K562 (cell line): ENCODE results near the gene PKLR. TPM values are rescaled to one million over a fixed set of nuclear protein-coding genes. Genes with fewer than 3 reads are reported as not detected.

ENCODE experiments used
- ASH1L ChIP-seq: fragments of 450-650 bp; IDR thresholded peaks from 2 replicates; pipeline ENCODE4 v1.6.1; 2018; ENCODE audit warnings: borderline replicate concordance, mild to moderate bottlenecking, low read depth; ENCODE audit not compliant: partially characterized antibody
- CREM ChIP-seq: IDR thresholded peaks from 2 replicates; pipeline ENCODE4 v1.6.1; 2014; ENCODE audit warnings: antibody characterized with exemption, low read depth
- EZH2 ChIP-seq: IDR thresholded peaks from 2 replicates; pipeline ENCODE4 v1.6.1; 2012; ENCODE audit warnings: low read depth, mild to moderate bottlenecking, inconsistent platforms, low read length, borderline replicate concordance
- FOXM1 ChIP-seq, 2 experiments: fragments of 450-650 bp in 1 of 2; sonication (generic) in 1 of 2; formaldehyde crosslinking in 1 of 2; IDR thresholded peaks; 2 replicates each; pipeline versions ENCODE4 v1.6.1 to v1.9.0; 2017 to 2022; ENCODE audit warnings: low read depth in 2 of 2, mild to moderate bottlenecking in 2 of 2, missing genetic modification reagents in 1 of 2, moderate library complexity in 1 of 2
- GTF2B ChIP-seq: IDR thresholded peaks from 2 replicates; pipeline ENCODE4 v1.6.1; 2011; ENCODE audit not compliant: insufficient read length; ENCODE audit errors: extremely low read depth
- HIVEP1 ChIP-seq: fragments of 250-450 bp; sonication (Bioruptor Pico); IDR thresholded peaks from 2 replicates; pipeline ENCODE4 v1.4.0; 2020; ENCODE audit warnings: mild to moderate bottlenecking
- HMG20B ChIP-seq: fragments of 250-450 bp; sonication (Bioruptor Pico); IDR thresholded peaks from 2 replicates; pipeline ENCODE4 v1.5.0; 2021; ENCODE audit warnings: mild to moderate bottlenecking
- HNRNPH1 ChIP-seq: fragments of 200-400 bp; formaldehyde crosslinking; optimal IDR thresholded peaks from 2 replicates; pipeline ENCODE3; 2017; ENCODE audit warnings: low read depth, mild to moderate bottlenecking, low read length, moderate library complexity
- HSF4 ChIP-seq: fragments of 250-450 bp; sonication (Bioruptor Pico); IDR thresholded peaks from 2 replicates; pipeline ENCODE4 v2.1.2; 2022; ENCODE audit warnings: mild to moderate bottlenecking, moderate library complexity, borderline replicate concordance
- MTA1 ChIP-seq: fragments of 450-650 bp; IDR thresholded peaks from 2 replicates; pipeline ENCODE4 v1.6.1; 2017; ENCODE audit warnings: borderline replicate concordance
- PHB ChIP-seq: fragments of 250-450 bp; sonication (Bioruptor Pico); IDR thresholded peaks from 2 replicates; pipeline ENCODE4 v1.5.0; 2021
- POLR3G ChIP-seq: IDR thresholded peaks from 2 replicates; pipeline ENCODE4 v1.6.1; 2011; ENCODE audit not compliant: insufficient read length, insufficient replicate concordance; ENCODE audit errors: extremely low read depth
- PREB ChIP-seq: sonication (generic); formaldehyde crosslinking; IDR thresholded peaks from 2 replicates; pipeline ENCODE4 v1.8.1; 2023; ENCODE audit warnings: mild to moderate bottlenecking, missing genetic modification reagents
- PURB ChIP-seq: sonication (generic); formaldehyde crosslinking; IDR thresholded peaks from 2 replicates; pipeline ENCODE4 v1.9.0; 2021; ENCODE audit warnings: low read depth, mild to moderate bottlenecking, missing genetic modification reagents
- TAF7 ChIP-seq: fragments of 450-650 bp; IDR thresholded peaks from 2 replicates; pipeline ENCODE4 v1.6.1; 2016; ENCODE audit warnings: missing genetic modification characterization, missing compliant biosample characterization
- USF2 ChIP-seq: sonication (generic); formaldehyde crosslinking; IDR thresholded peaks from 2 replicates; pipeline ENCODE4 v1.5.0; 2020; ENCODE audit warnings: missing genetic modification reagents
- ZFP91 ChIP-seq: sonication (generic); formaldehyde crosslinking; IDR thresholded peaks from 2 replicates; pipeline ENCODE4 v1.8.0; 2022; ENCODE audit warnings: mild to moderate bottlenecking, missing genetic modification reagents
- ZNF184 ChIP-seq: sonication (generic); formaldehyde crosslinking; IDR thresholded peaks from 2 replicates; pipeline ENCODE4 v1.5.0; 2020; ENCODE audit warnings: missing genetic modification reagents
- ZNF263 ChIP-seq: sonication (generic); formaldehyde crosslinking; IDR thresholded peaks from 2 replicates; pipeline ENCODE4 v1.8.0; 2022; ENCODE audit warnings: mild to moderate bottlenecking, missing genetic modification reagents, borderline replicate concordance
- ZNF280A ChIP-seq: fragments of 450-650 bp; IDR thresholded peaks from 2 replicates; pipeline ENCODE4 v1.6.1; 2018; ENCODE audit warnings: mild to moderate bottlenecking, low read depth; ENCODE audit not compliant: partially characterized antibody
- ZNF77 ChIP-seq: fragments of 250-450 bp; sonication (Bioruptor Pico); IDR thresholded peaks from 2 replicates; pipeline ENCODE4 v1.5.0; 2020
- ZNF785 ChIP-seq: fragments of 250-450 bp; sonication (Bioruptor Pico); IDR thresholded peaks from 2 replicates; pipeline ENCODE4 v1.4.0; 2020; ENCODE audit warnings: mild to moderate bottlenecking
- ZSCAN32 ChIP-seq: fragments of 450-650 bp; formaldehyde crosslinking; IDR thresholded peaks from 2 replicates; pipeline ENCODE4 v1.4.0; 2020; ENCODE audit warnings: mild to moderate bottlenecking, moderate library complexity
- polyA plus RNA-seq, 8 experiments: library from polyadenylated mRNA; depleted of rRNA in 4 of 8; stranded (reverse) in 5 of 8; unstranded in 3 of 8; fragments of >200 nt; fragmentation: Nextera tagmentation in 2 of 8; fragmentation: Illumina TruSeq in 1 of 8; extraction: Ambion mirVana in 2 of 8; extraction: Trizol in 1 of 8; gene quantifications; 2 replicates each; pipeline versions ENCODE4 v1.2.1 to v1.2.3, GENCODE V29; 2011 to 2014; ENCODE audit warnings: inconsistent platforms in 1 of 8, missing spikeins in 1 of 8
- total RNA-seq, 7 experiments: library from RNA; depleted of rRNA in 6 of 7; stranded (reverse); fragments of >200 nt in 6 of 7; fragmentation: Illumina TruSeq in 2 of 7; extraction: Trizol in 2 of 7; gene quantifications; 2 replicates each; pipeline versions ENCODE4 v1.2.1 to v1.2.3, GENCODE V29; 2011 to 2021; ENCODE audit warnings: low replicate concordance in 1 of 7

PKLR gene
- total and polyA plus RNA-seq, 9 of the 15 experiments (the other 6 are each of a cell fraction or from before 2014, with no cell fraction given), result 10.7 to 78.4 (median 38.2) TPM

GRCh38 chr1:155261852-155262673 is 39.2 kb downstream of the PKLR start, which contains the start of gene SCAMP3 (continued):
- no peak for TF ChIP-seq ZNF184
- no peak for TF ChIP-seq FOXM1 (IDR thresholded peaks at IDR 0.05; ENCODE audit: low read depth)
- no peak for TF ChIP-seq FOXM1 (CRISPR knock-in tag; IDR thresholded peaks at IDR 0.05; ENCODE audit: low read depth)
- no peak for TF ChIP-seq POLR3G
- no peak for TF ChIP-seq TAF7
- no peak; the same call in 1 of the 2 replicates for TF ChIP-seq MTA1
- peak; percentile 94 for TF ChIP-seq CREM
- no peak for TF ChIP-seq ZNF785 (CRISPR knock-in tag)
- TF ChIP-seq HSF4 (CRISPR knock-in tag), result no peak
- TF ChIP-seq ZNF77, result peak; percentile 92
- TF ChIP-seq HIVEP1 (CRISPR knock-in tag), result no peak
- TF ChIP-seq ASH1L, result peak; percentile 40
- peak; percentile 96 for TF ChIP-seq USF2 (CRISPR knock-in tag)
- TF ChIP-seq GTF2B, result no peak
- TF ChIP-seq PREB (CRISPR knock-in tag), result peak; percentile 98
- no peak for TF ChIP-seq ZNF280A
- no peak for TF ChIP-seq PURB (CRISPR knock-in tag)
- TF ChIP-seq ZFP91 (CRISPR knock-in tag), result no peak
- no peak; the same call in 1 of the 2 replicates for TF ChIP-seq ZNF263 (CRISPR knock-in tag)
- TF ChIP-seq HMG20B (CRISPR knock-in tag), result peak; percentile 8; the same call in 1 of the 2 replicates
- TF ChIP-seq ZSCAN32, result peak; percentile 49
- no peak for TF ChIP-seq HNRNPH1
- peak; percentile 76; the same call in 1 of the 2 replicates for TF ChIP-seq PHB (CRISPR knock-in tag)
- TF ChIP-seq EZH2, result no peak
